Measurements from ENCODE around the gene WWOX. TPM values are rescaled to one million over a fixed set of nuclear protein-coding genes. Genes with fewer than 3 reads are reported as not detected.

Gene WWOX
- total and polyA plus RNA-seq, 2 of the 8 experiments (the other 6 are each of a cell fraction or from before 2014, with no cell fraction given) = 5.4 to 16.7 TPM

GRCh38 chr16:78292086-78292843, 192.8 kb downstream of the WWOX start:
- H4K5ac ChIP-seq (ENCODE audit: insufficient read length, low read depth, low read length) = no peak overlapping the region
- no peak overlapping the region for H3K4ac ChIP-seq (replicated peaks; ENCODE audit: insufficient read length, low read depth, low read length)
- no peak overlapping the region for H3K14ac ChIP-seq (ENCODE audit: insufficient read length)
- no peaks in the 10 kb centered on the region for H3K79me2 ChIP-seq (ENCODE audit: control insufficient read depth in 1 of 2, insufficient read depth in 2 of 2, low read length in 2 of 2)
- no peak overlapping the region for H4K91ac ChIP-seq (replicated peaks; ENCODE audit: insufficient read length, low read length)
- no peaks in the 10 kb centered on the region for H3K27me3 ChIP-seq (replicated peaks in 1 of 4; ENCODE audit: control insufficient read depth in 3 of 4, extremely low read depth in 1 of 4, insufficient read depth in 3 of 4, low read length in 3 of 4)
- H3K4me2 ChIP-seq (ENCODE audit: insufficient read depth in 1 of 2, low read depth in 2 of 2, low read length in 2 of 2) = no peak overlapping the region
- no peak overlapping the region for H3K23ac ChIP-seq (ENCODE audit: insufficient read length)
- no peaks in the 10 kb centered on the region for H3K23me2 ChIP-seq (ENCODE audit: low read depth, low read length)
- H2BK20ac ChIP-seq (ENCODE audit: low read length) = no peak overlapping the region
- H3K79me1 ChIP-seq (ENCODE audit: low read depth, low read length) = 0 out of 2 replicates have a peak, but pooled peaks cover 2% of the 10 kb centered on the region
- ChIA-PET CTCF (ENCODE audit: partially characterized antibody) (interaction anchor here (0.6 to 1.6 kb wide), 8 partner anchors 9 to 297 kb away, joined by 3 to 7 read pairs (median 4); no protein-coding TSS in a partner anchor), POLR2A (ENCODE audit: partially characterized antibody) (interaction anchor here (0.6 kb wide), 1 partner anchor 1753 kb away, joined by 3 read pairs; no protein-coding TSS in a partner anchor)
- no peak overlapping the region for H2BK120ac ChIP-seq (replicated peaks; ENCODE audit: low read depth, low read length)
- no peak overlapping the region for H3K4me3 ChIP-seq (ENCODE audit: extremely low read depth in 1 of 4, insufficient read depth in 2 of 4, low read depth in 3 of 4, low read length in 4 of 4)
- WGBS, 2 experiments (ENCODE audit: extremely low coverage in 1 of 2, insufficient coverage in 1 of 2, insufficient read length in 1 of 2, insufficient replicate concordance in 2 of 2, low coverage in 1 of 2, low lambda C conversion rate in 2 of 2, missing lambda C conversion rate in 1 of 2) = 85% methylated on average over 4 of the region's 4 CpGs; no CpG with 5 or more reads in 1 of the 2 experiments
- H2BK15ac ChIP-seq (ENCODE audit: low read length) = no peak overlapping the region
- H3K9ac ChIP-seq (replicated peaks in 1 of 4; ENCODE audit: extremely low read depth in 1 of 4, low read depth in 3 of 4, low read length in 3 of 4) = no peak overlapping the region
- DNase-seq (ENCODE audit: low read depth in 1 of 2, low spot score in 2 of 2) = no peak
- H2AFZ ChIP-seq (ENCODE audit: low read length) = no peak overlapping the region
- H4K20me1 ChIP-seq (replicated peaks in 1 of 2; ENCODE audit: control insufficient read depth in 1 of 2, insufficient read depth in 2 of 2, low read length in 2 of 2) = no peaks in the 10 kb centered on the region
- no peak overlapping the region for H2BK12ac ChIP-seq (ENCODE audit: low read depth, low read length)
- no peak overlapping the region for H2AK5ac ChIP-seq (ENCODE audit: low read depth, low read length)
- no peaks in the 10 kb centered on the region for H3K36me3 ChIP-seq (ENCODE audit: control insufficient read depth in 2 of 4, insufficient read depth in 4 of 4, low read length in 3 of 4)
- H3K56ac ChIP-seq (replicated peaks; ENCODE audit: insufficient read length, low read depth, low read length) = no peak overlapping the region
- H3K4me1 ChIP-seq (replicated peaks in 1 of 4; ENCODE audit: control insufficient read depth in 3 of 4, insufficient read depth in 4 of 4, low read length in 3 of 4) = peaks cover 0 to 9% (median 5%) of the 10 kb centered on the region in 4 experiments; a peak in 3 of 7 replicates
- no peak overlapping the region for H3K27ac ChIP-seq (ENCODE audit: low read depth, low read length)
- H3K9me3 ChIP-seq (ENCODE audit: insufficient read depth in 2 of 2, low read depth in 1 of 2, low read length in 1 of 2) = no peaks in the 10 kb centered on the region
- FAIRE-seq = no peak
- no peak overlapping the region for H3K18ac ChIP-seq (ENCODE audit: extremely low read depth, low read length)
- H4K8ac ChIP-seq (ENCODE audit: extremely low read depth, insufficient read depth, low read length) = no peak overlapping the region
- no peak overlapping the region for H2BK5ac ChIP-seq (ENCODE audit: low read depth, low read length)
- TF ChIP-seq KDM4A (IDR thresholded peaks at IDR 0.05; ENCODE audit: low read depth, low read length, severe bottlenecking) = no peak
- no peak for TF ChIP-seq TBP (IDR thresholded peaks at IDR 0.05; ENCODE audit: low read depth, low read length)
- TF ChIP-seq POU5F1 (IDR thresholded peaks at IDR 0.05; ENCODE audit: low read depth, low read length) = no peak
- no peak for TF ChIP-seq USF2 (IDR thresholded peaks at IDR 0.05; ENCODE audit: low read length)
- no peak for TF ChIP-seq CHD1 (IDR thresholded peaks at IDR 0.05; ENCODE audit: low read depth, low read length)
- TF ChIP-seq RNF2 (IDR thresholded peaks at IDR 0.05; ENCODE audit: borderline replicate concordance, low read depth, low read length, missing control alignments, poor library complexity, severe bottlenecking) = no peak
- TF ChIP-seq CEBPB (IDR thresholded peaks at IDR 0.05; ENCODE audit: low read depth, low read length) = no peak
- TF ChIP-seq HDAC6 (IDR thresholded peaks at IDR 0.05; ENCODE audit: low read depth, low read length) = no peak
- no peak for TF ChIP-seq SIX5 (IDR thresholded peaks at IDR 0.05; ENCODE audit: low read depth, low read length)
- TF ChIP-seq RFX5 (IDR thresholded peaks at IDR 0.05; ENCODE audit: borderline replicate concordance, low read depth, low read length) = no peak
- TF ChIP-seq GABPA (IDR thresholded peaks at IDR 0.05; ENCODE audit: borderline replicate concordance, insufficient read depth, low read length) = no peak
- no peak for TF ChIP-seq BRCA1 (IDR thresholded peaks at IDR 0.05; ENCODE audit: low read depth, low read length)

Measured in H1 (cell line).